ENCODE results near the gene RHOC. TPM values are rescaled to one million over a fixed set of nuclear protein-coding genes. Genes with fewer than 3 reads are reported as not detected.

The RHOC gene
- total RNA-seq, 4 donors from 2014 or later, result 222 to 374 (median 324) TPM

DNA sequence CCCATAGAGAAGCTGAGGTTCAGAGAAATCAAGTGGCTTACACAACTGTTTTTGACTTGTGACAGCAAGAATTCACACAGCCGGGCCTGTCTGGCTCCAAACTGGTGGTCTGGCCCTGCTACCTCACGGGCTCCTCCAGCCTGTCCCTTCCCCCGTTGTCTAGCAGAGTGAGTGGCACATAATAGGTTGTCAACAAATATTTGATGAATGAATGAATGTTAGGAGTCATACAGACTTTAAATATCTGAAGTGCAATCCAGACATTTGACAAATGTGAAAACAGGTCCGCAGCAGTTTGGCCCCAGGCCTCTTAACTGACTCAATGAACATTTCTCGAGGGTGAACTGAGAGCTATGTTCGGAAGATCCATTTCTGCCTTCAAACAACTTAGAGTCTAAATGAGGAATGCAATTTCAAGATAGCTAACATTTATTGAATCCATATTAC is 1.1 kb upstream of the RHOC start:
- 56% methylated on average over 5 of the region's 6 CpGs for WGBS

DNA sequence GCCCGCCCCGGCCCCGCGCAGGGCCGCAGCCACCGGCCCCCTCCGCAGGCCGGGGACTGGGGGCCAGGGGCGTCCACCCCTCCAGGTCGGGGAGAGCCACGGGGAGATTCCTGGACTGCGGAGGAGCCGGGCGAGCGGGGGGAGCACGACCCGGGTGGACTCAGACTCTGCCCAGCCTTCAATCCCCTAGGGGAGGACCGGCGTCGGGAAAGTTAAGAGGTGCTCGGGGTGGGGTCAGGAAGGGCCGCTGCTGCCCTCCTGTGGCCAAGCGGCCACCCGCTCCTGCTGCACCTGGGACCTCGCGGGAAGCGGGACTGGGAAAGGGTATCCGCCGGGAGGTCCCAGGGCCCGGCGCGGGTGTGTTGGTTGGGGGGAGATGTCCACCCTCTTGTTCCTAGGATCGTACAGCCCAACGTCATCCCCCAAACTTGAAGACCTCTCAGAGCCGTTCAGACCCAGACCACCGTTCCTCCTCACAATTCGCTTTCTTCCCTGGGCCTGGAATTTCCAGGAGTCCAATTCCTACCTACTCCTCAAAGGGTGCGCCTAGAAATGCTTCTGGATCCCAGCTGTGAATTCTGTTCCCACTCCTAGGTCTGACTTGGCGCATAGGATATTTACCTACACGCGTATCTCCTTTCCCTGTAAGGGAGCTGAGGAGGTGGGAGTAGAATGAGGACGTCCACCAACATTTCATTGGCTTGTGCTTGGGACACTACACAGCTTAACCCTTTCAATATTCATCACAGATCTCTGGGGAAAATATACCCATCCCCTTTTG is 484 bp upstream of the RHOC start:
- intact Hi-C loops (cut with DNase I), result loop anchor here (2.0 to 10.0 kb wide), 4 partner anchors 35 to 315 kb away; partner anchors contain the start of genes CAPZA1, MOV10 and ST7L
- peaks cover 0 to 23% (median 13%) of the 10 kb centered on the region in 4 donors for H3K36me3 ChIP-seq
- H3K4me1 ChIP-seq, result peaks cover 39 to 46% (median 43%) of the 10 kb centered on the region in 4 donors
- peak overlapping the region; percentile 86 to 100 (median 94) for H3K4me3 ChIP-seq
- WGBS, result 21% methylated on average over 11 of the region's 42 CpGs
- H3K27ac ChIP-seq (replicated peaks in 1 of 4), result peak overlapping the region; percentile 97 to 100 (median 98)
- H3K27me3 ChIP-seq, result no peaks in the 10 kb centered on the region
- no peaks in the 10 kb centered on the region for H3K9me3 ChIP-seq
- DNase-seq (ENCODE audit: extremely low spot score), result peak; percentile 97
- TF ChIP-seq, protein P1, sequence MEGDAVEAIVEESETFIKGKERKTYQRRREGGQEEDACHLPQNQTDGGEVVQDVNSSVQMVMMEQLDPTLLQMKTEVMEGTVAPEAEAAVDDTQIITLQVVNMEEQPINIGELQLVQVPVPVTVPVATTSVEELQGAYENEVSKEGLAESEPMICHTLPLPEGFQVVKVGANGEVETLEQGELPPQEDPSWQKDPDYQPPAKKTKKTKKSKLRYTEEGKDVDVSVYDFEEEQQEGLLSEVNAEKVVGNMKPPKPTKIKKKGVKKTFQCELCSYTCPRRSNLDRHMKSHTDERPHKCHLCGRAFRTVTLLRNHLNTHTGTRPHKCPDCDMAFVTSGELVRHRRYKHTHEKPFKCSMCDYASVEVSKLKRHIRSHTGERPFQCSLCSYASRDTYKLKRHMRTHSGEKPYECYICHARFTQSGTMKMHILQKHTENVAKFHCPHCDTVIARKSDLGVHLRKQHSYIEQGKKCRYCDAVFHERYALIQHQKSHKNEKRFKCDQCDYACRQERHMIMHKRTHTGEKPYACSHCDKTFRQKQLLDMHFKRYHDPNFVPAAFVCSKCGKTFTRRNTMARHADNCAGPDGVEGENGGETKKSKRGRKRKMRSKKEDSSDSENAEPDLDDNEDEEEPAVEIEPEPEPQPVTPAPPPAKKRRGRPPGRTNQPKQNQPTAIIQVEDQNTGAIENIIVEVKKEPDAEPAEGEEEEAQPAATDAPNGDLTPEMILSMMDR (IDR thresholded peaks at IDR 0.05), result peak; percentile 93 to 99 (median 94)
- no peak for TF ChIP-seq POLR2A (IDR thresholded peaks at IDR 0.05; ENCODE audit: low read depth)
- TF ChIP-seq POLR2AphosphoS5 (IDR thresholded peaks at IDR 0.05), result no peak
- TF ChIP-seq EP300 (IDR thresholded peaks at IDR 0.05), result no peak

More for the DNA sequence above, 1.1 kb upstream of the RHOC start:
- Histone ChIP-seq H3K27ac (replicated peaks in 1 of 4) (peak overlapping the region; percentile 97 to 100 (median 98)), H3K4me3 (no peak overlapping the region), H3K4me1 (peaks cover 33 to 40% (median 37%) of the 10 kb centered on the region in 4 donors), H3K27me3 (no peaks in the 10 kb centered on the region), H3K9me3 (no peaks in the 10 kb centered on the region), H3K36me3 (peaks cover 0 to 16% (median 7%) of the 10 kb centered on the region in 4 donors)
- no peak for TF ChIP-seq POLR2AphosphoS5 (IDR thresholded peaks at IDR 0.05)
- TF ChIP-seq, protein P1 (IDR thresholded peaks at IDR 0.05), result no peak
- TF ChIP-seq EP300 (IDR thresholded peaks at IDR 0.05), result no peak
- TF ChIP-seq POLR2A (IDR thresholded peaks at IDR 0.05; ENCODE audit: low read depth), result no peak
- intact Hi-C loops (cut with DNase I), result loop anchor here (5.0 to 10.0 kb wide), 3 partner anchors 36 to 316 kb away; partner anchors contain the start of gene MOV10
- DNase-seq (ENCODE audit: extremely low spot score), result no peak

DNA sequence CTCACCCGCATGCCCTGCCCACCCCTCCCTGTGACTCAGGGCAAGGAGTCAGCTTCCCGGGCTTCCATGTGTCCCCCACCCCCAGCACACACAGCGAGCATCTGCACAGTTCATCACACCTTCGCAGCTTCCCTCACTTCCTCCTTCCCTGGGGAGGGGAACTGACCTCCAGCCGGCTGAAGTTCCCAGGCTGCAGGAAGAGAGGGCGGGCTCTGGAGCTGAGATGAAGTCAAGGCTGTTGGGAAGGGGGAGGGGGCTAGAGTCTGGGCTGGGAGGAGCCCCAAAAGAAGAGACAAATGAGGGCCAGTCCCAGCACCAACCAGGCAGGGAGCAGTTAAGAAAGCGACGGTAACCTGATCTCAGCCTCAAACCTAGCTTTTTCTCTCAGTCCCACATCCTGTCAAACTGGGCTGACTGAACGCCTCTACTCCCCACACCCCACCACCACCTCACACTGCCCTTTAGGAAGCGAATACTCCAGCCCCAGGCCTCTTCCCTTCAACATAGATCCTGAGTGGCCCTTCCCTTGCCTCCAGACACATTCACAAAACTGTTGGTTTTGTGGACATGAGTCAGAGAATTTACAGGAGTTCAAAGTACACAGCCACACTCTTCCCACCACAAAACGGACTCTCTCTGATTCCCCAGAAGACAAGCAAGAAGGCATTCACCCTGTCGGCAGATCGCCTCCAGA is 1.8 kb downstream of the RHOC start:
- intact Hi-C loops (cut with DNase I), result loop anchor here (5.0 to 10.0 kb wide), 3 partner anchors 33 to 313 kb away; partner anchors contain the start of gene MOV10
- Histone ChIP-seq H3K9me3 (no peaks in the 10 kb centered on the region), H3K4me3 (peak overlapping the region; percentile 86 to 100 (median 94)), H3K4me1 (peaks cover 63 to 69% (median 67%) of the 10 kb centered on the region in 4 donors), H3K36me3 (peaks cover 0 to 37% (median 22%) of the 10 kb centered on the region in 4 donors), H3K27ac (replicated peaks in 1 of 4) (peak overlapping the region; percentile 97 to 100 (median 98)), H3K27me3 (no peaks in the 10 kb centered on the region)
- DNase-seq (ENCODE audit: extremely low spot score), result peak; percentile 97
- TF ChIP-seq POLR2AphosphoS5 (IDR thresholded peaks at IDR 0.05) (peak; percentile 85 to 90), EP300 (IDR thresholded peaks at IDR 0.05) (no peak), POLR2A (IDR thresholded peaks at IDR 0.05; ENCODE audit: low read depth) (peak; percentile 61)
- TF ChIP-seq, protein P1 (IDR thresholded peaks at IDR 0.05), result no peak
- WGBS, result 2% methylated on average over 13 of the region's 13 CpGs

DNA sequence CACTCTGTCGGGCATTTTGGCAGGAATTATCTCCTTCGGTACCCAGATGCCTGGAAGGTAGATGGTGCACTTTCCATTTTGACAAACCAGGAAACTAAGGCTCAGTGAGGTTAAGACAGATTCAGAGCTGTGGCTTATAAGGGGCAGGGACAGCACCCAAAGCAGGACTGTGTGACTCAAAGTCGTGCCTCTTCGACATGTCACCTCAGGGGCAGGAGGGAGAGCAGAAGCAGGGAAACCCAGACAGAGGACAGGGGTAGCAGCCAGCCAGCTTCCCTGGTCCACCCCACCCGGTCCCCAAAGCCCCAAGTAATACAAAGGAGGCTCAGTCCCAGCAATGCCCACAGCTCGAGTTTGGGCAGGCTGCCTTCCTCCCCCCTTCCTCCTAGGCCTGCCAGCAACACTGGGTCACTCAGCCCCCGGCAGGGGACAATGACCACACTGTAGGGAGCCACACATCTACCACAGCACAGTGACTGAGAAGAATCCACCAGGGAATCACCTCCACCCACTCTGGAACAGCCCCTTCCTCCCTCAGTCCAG is 2.5 kb downstream of the RHOC start:
- H3K4me1 ChIP-seq, result peaks cover 69 to 76% (median 73%) of the 10 kb centered on the region in 4 donors
- H3K27ac ChIP-seq (replicated peaks in 1 of 4), result peak overlapping the region; percentile 97 to 100 (median 98)
- no peak for TF ChIP-seq POLR2AphosphoS5 (IDR thresholded peaks at IDR 0.05)
- H3K27me3 ChIP-seq, result no peaks in the 10 kb centered on the region
- peaks cover 0 to 41% (median 25%) of the 10 kb centered on the region in 4 donors for H3K36me3 ChIP-seq
- H3K4me3 ChIP-seq, result peak overlapping the region; percentile 86 to 100 (median 94)
- no peak for DNase-seq (ENCODE audit: extremely low spot score)
- WGBS, result 44% methylated on average over 5 of the region's 7 CpGs
- intact Hi-C loops (cut with DNase I), result loop anchor here (10.0 kb wide), 1 partner anchor 240 kb away; no protein-coding TSS in a partner anchor
- no peaks in the 10 kb centered on the region for H3K9me3 ChIP-seq
